ENCODE data around the gene OLFM2.
"Not testable (repeated sequence)": the region's sequence is repeated elsewhere in the genome, so short reads cannot be mapped to it uniquely, and the experiment has no call there.

The OLFM2 gene
- total RNA-seq, result 0.49 to 6.3 (median 4.2) reads per million in 3 experiments

DNA sequence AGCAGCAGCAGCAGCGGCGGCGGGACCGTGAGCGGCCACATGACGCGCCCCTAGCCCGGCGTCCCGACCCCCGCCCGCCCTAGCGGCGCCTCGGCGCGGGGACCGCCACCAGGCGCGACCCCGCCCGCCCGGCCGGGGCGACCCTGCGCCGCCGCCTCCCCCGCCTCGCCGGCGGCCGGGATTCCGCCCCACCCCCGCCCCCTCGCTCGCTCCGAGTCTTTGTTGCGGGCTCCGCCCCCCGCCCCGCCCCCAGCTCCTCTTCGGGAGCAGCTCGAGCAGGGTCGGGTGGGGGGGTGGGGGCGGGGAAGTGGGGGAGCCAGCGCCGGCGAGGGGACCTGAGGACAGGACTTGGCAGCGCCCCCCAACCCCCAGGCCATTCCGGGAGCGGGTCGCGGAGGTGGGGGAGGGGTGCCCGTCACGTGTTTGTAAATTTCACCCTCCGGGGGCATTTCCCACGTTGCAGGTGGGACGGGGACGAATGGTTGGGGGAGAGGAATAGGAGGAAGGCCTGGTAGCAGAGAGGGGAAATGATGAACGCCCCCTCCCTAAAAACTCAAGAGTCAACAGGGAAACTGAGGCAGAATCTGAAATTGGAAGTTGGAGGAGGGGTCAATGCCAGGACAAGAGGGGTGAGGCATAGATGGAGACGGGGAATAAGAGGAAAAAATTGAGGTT is at the start of gene OLFM2:
TSS of gene OLFM2 (minus strand) at position 190 of the 675 bp plus-strand sequence. CDS start at position 41, 149 bp downstream.
- no peak for DNase-seq

- DNase-seq, result no peak
These were observed 45.3 kb upstream of the OLFM2 start for GRCh38 chr19:9981406-9982260.

- no peak for DNase-seq
These were observed 35.8 kb upstream of the OLFM2 start for GRCh38 chr19:9972103-9972502.

DNA sequence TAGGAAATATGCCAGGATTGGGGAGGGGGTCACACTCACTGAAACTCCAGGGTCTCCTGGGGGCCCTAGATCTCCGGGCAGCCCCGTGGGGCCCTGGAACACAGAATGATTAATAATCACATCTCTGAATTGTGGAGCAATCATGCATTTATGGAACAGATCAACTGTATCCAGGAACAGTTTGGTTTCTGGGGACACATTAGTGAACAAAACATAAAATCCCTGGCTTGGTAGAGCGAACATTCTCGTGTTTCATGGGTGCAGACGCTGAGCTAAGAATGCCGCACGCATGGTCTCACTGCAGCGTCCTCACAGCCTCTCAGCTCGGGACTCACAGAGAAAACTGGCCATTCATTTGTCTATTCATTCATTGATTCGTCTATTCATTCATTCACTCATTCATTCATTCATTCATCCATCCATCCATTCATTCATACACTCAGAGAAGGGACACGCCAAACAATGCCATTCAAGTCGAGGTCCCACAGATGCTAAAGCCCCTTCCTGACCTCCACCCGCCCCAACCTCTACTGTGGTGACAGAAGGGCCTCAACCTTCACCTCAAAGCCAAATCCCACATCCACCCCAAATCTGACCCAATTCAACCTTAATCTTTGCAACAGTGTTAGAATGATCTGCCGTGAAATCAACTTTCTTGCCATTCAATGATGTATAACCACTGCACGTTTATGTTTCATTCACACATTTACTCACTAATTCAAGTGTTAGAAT is 35.0 kb upstream of the OLFM2 start:
- DNase-seq, result no peak

- DNase-seq, result no peak
These were observed 34.2 kb upstream of the OLFM2 start for GRCh38 chr19:9970481-9970880.

- no peak for DNase-seq
These were observed 33.3 kb upstream of the OLFM2 start for GRCh38 chr19:9969688-9969975.

GRCh38 chr19:9968820-9969687 is 32.7 kb upstream of the OLFM2 start:
- no peak for DNase-seq

DNA sequence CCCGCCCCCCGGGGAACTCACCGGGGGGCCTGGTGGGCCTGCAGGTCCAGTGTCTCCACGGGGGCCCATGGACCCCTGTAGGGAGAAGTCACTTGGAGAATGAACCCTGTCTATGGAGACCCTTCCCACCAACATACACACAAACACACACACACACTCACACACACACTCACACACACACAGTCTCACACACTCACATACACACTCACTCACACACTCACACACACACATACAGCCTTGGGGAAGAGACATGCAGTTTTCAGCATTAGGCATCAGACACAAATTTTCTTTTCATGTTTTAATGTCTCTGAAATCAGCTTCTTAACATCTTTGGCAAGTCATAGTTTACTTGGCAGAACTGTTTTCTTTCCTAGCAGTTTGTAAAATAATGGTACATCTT is 31.0 kb upstream of the OLFM2 start:
- DNase-seq, result no peak

DNA sequence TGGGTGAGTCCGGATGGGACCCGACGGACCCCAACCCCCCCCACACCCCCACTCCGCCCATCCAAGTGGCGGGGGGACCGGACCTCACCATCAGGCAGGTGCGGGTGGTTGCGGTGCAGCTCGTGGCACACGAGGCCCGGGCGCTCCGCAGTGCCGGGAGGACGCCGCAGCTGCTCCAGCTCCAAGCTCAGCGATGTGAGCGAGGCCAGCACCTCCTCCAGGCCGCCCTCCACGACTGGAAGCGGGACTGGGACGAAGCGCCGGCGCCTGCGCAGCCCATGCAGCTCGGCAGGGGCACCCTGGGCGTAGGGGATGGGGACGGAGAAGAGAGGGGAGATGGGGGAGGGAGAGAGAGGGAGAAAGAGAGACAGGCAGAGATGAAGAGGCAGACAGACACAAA is 30.1 kb upstream of the OLFM2 start:
- no peak for DNase-seq

GRCh38 chr19:9966024-9966423 is 29.7 kb upstream of the OLFM2 start:
- no peak for DNase-seq

GRCh38 chr19:9962623-9963290 is 26.4 kb upstream of the OLFM2 start:
- no peak for DNase-seq

GRCh38 chr19:9961103-9961502 is 24.8 kb upstream of the OLFM2 start:
- DNase-seq, result no peak

GRCh38 chr19:9958379-9958821 is 22.1 kb upstream of the OLFM2 start:
- no peak for DNase-seq

- DNase-seq, result no peak
These were observed 20.6 kb upstream of the OLFM2 start for GRCh38 chr19:9956956-9957355.

GRCh38 chr19:9953802-9954542 is 17.7 kb upstream of the OLFM2 start:
- DNase-seq, result no peak

DNA sequence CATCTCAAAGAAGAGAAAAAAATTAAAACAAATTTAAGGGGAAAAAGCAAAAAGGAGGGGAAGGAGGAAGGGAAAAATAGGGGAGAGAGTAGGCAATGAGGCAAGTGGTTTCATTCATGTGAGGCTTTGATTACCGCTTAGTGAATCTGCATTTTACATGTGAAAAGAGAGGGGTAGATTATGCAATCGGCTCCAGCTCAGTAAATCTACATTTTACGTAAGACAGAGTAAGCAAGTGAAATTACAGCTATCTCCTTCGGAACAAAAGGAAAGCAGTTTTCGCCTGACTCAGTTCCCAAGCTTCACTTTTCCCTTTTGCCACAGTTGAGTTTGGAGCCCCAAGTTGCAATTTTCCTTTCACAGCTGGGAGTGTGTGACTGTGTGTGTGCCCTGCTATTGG is 16.0 kb upstream of the OLFM2 start:
- DNase-seq, result no peak

GRCh38 chr19:9947441-9947840 is 11.1 kb upstream of the OLFM2 start:
- DNase-seq, result no peak

GRCh38 chr19:9946528-9947125 is 10.3 kb upstream of the OLFM2 start:
- DNase-seq, result not testable (repeated sequence)

GRCh38 chr19:9945319-9945966 is 9.1 kb upstream of the OLFM2 start:
- no peak for DNase-seq

GRCh38 chr19:9943744-9944143 is 7.4 kb upstream of the OLFM2 start:
- no peak for DNase-seq
